LNCAP (cell line): ENCODE measurements around the gene PALLD.

Experiments
- TF ChIP-seq, protein P1 (sequence below): fragments of 450-650 bp; IDR thresholded peaks from 2 replicates; pipeline ENCODE4 v1.5.1; 2017; ENCODE audit warnings: mild to moderate bottlenecking

The PALLD gene

DNA sequence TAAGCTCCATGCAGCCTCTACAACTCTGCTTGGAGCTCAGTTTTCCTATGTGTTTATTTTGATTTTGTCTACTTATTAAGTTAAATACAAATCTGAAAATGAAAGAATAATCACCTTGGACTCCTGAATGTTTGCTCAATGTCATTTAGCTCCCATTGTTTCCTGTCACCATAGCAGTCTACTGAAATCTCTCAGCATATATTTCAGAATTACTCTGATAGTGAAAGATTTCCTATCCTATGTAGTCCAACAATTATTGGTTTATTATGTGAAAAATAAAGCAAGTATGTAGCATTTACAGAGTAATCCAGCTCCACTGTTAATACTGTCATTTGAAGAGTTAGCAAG lies 344.8 kb downstream of the PALLD start:
- TF ChIP-seq, protein P1, sequence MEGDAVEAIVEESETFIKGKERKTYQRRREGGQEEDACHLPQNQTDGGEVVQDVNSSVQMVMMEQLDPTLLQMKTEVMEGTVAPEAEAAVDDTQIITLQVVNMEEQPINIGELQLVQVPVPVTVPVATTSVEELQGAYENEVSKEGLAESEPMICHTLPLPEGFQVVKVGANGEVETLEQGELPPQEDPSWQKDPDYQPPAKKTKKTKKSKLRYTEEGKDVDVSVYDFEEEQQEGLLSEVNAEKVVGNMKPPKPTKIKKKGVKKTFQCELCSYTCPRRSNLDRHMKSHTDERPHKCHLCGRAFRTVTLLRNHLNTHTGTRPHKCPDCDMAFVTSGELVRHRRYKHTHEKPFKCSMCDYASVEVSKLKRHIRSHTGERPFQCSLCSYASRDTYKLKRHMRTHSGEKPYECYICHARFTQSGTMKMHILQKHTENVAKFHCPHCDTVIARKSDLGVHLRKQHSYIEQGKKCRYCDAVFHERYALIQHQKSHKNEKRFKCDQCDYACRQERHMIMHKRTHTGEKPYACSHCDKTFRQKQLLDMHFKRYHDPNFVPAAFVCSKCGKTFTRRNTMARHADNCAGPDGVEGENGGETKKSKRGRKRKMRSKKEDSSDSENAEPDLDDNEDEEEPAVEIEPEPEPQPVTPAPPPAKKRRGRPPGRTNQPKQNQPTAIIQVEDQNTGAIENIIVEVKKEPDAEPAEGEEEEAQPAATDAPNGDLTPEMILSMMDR = no peak

DNA sequence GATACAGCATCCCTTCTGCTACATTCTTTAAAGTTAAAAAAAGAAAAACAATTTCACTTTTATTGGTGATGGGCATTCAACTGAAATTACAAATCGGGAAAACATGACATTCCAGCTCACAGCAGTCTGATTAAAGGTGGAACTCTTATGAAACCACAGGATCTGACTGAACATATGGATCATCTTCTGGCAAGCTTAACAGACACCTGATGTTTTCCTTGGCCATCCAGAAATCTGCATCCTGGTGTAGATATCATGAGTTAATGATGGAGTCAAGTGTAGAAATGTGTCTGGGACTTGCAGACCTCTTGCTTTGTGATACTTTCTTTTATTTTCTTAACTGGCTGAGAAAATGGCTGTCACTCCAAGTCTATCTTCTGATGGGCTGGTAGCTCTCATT lies 345.3 kb downstream of the PALLD start:
- TF ChIP-seq, protein P1 = no peak

DNA sequence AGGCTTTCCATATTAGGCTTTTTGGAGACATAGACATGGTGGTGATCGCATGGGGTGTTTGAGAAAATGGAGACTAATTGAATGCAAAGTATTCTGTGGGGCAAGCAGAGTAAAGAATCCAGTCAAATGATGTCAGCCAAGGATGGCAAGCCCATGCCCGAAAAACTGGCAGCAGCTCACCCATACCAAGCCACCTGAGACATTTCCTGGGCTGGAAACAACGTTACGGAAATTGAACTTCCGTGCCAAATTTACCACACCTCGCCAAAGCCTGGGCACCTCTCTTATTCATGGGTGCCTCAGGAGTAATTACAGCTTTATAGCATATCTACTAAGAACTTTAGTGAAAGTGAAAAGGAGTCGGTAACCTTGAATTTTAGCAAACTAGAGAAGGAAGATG lies 346.8 kb downstream of the PALLD start:
- TF ChIP-seq, protein P1 = no peak

DNA sequence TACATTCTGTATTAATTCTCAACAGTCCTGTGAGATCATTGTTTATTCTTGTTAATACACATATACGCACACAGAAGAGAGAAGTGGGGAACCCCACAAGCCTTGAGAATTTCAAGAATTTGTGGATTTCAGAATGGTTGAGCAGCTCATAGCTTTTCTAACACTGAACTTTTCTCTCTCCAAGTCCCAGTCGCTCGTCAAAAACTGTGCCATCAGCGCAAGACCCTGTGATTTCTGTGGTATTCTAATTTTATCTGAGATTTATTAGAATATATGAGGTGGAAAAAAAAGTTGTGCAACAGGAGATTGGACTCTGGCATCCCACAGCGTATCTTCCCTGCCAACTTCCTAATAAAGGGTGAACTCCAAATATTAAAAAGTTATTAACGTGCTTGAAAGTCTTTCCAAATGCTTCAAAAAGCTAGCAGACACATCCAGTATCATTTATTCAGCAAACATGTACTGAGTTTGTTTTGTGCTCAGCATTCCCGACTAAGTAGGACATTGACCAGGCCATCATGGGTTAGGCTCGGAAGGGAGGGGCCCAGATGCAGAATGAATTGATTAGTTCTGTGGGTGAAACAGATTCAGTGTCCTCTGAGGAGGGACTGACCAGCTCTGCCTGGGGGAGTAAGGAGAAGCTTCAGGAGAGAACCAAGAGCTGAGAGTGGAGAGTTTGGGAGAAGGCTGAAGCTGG lies 347.6 kb downstream of the PALLD start:
- TF ChIP-seq, protein P1 = no peak

DNA sequence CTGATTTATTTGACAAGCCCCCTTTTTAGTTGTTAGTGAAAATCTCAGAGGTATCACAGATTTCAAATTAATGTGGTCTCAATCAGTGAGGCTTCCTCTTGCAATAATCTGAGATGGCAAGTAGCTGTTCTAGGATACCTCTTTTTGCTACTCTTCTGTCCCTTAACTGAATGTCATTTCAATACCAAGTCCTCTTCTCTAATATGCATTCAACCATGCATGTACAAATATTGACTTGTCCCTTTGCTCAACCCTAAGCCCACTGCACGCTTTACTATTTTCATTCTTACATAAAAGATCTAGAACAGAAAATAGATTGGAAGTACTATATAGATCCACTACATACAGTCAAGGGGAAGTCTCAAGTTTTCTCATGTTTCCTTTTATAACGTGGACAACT lies 349.0 kb downstream of the PALLD start:
- TF ChIP-seq, protein P1 = no peak

DNA sequence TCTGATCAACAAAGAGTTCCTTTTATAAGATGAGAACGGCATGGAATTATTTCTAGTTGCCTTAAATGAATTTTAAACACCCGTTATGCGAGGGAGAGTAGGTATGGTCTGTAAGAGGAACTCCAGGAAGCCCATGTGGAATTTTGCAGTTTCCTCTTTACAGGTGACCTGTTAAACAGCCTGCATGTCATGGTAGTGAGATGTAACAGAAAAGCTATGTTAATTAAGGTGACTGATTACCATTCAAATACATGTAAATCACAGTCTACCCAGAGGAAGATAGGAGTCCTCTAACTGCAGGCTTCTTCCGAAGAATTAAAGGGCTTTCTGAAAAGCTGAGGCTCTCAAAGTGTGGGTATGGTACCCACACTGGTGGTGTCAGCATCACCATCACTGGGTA lies 349.6 kb downstream of the PALLD start:
- TF ChIP-seq, protein P1 = no peak

DNA sequence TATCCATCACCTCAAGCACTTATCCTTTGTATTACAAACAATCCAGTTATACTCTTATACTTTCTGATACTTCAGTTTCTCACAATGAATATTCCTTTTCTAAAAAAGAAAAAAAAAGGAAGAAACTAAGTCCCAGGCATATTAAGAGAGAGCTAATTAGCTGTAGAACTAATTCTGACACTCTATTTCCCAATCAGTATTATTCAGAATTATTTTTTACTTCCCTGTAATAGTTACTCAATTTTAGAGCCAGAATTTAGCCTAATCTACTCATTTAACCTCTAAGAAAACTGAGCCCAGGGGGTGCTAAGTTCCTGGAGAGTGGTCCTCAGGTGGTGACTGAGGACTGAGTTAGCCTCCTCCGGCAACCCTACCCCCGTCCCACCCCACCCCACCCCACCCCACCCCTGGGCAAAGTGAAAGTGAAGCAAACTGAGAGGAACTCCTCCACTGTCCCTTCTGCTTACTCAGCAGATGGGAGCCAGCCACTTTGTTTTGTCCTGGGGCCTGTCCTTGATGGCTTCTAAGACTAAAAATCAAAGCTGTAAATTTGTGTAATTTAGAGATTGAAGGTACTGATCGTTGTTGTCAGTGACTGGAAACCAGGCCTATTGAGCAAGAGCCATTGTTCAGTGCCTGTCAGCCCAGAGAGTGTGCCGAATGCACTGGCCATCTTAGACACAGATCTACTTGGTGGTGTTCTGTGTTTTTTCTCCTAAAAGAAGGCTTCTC lies 351.1 kb downstream of the PALLD start:
- TF ChIP-seq, protein P1 = no peak
